ENCODE measurements around the gene CENPC.
"Not testable (repeated sequence)": the region's sequence is repeated elsewhere in the genome, so short reads cannot be mapped to it uniquely, and the experiment has no call there.

The CENPC gene

GRCh38 chr4:67549123-67549522, 3.8 kb upstream of the CENPC start:
- DNase-seq = no peak

DNA sequence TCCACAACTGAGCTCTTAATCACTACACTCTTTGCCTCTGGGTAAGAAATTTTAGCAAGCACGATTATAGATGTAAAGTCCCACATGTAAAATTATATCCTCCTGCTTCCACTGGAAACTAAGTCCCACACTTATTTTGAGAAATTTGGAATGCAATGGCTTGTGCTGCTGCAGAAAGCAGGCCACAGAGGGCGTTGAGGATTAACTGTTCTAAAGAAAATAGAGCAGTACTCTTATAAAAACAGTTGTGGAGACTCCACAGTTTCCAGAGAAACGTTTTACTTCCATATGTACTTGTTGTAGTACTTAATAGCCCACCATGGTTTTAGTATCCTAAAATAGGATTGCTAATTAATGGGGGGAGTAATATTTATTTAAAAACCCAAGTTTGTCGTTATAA, 1.7 kb upstream of the CENPC start:
- DNase-seq = no peak

GRCh38 chr4:67546004-67546356, 677 bp upstream of the CENPC start:
- DNase-seq = no peak

GRCh38 chr4:67542076-67542475, 3.2 kb downstream of the CENPC start:
- DNase-seq = no peak

GRCh38 chr4:67539830-67540229, 5.5 kb downstream of the CENPC start:
- no peak for DNase-seq

DNA sequence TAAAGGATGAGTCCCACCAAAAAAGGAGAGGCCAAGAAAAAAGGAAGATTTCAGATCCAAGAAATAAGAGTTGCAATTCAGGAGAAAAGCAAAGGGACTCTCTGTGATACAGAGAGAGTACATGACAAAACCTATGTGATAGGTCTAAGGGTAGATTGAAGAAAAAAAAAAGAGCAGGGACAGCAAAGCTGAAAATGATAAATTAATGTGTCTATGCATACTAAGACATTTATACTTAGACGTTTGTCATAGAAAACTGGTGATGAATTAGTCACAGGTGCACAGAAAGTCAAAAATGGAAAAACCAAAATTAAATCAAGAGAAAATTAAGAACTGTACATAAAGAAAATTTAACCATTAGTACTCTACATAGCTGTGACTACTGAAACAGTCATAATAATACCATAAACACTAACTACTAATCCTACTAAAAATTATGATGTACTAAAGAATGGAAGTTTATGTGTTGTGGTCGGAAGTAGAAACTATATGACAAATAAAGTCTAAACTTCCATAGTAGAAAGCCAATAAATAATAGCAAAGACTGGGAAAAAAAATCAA, 9.9 kb downstream of the CENPC start:
- DNase-seq = no peak

DNA sequence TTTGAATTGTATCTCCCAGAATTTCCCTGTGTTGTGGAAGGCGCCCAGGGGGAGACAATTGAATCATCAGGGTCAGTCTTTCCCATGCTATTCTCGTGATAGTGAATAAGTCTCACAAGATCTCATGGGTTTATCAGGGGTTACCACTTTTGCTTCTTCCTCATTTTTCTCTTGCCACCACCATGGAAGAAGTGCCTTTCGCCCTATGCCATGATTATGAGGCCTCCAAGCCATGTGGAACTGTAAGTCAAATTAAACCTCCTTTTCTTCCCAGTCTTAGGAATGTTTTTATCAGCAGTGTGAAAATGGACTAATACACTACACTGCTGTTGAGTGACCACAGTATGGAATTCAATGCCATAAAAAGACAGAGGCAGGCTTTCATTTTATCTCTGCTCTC, 12.2 kb downstream of the CENPC start:
- no peak for DNase-seq

- DNase-seq = not testable (repeated sequence)
Observed at GRCh38 chr4:67532397-67532796, 12.9 kb downstream of the CENPC start.

GRCh38 chr4:67531379-67531962, 13.8 kb downstream of the CENPC start:
- no peak for DNase-seq

GRCh38 chr4:67524140-67524539, 21.2 kb downstream of the CENPC start:
- not testable (repeated sequence) for DNase-seq

- DNase-seq = no peak
Observed at GRCh38 chr4:67522851-67523671, 22.2 kb downstream of the CENPC start.

- DNase-seq = no peak
Observed at GRCh38 chr4:67522230-67522629, 23.1 kb downstream of the CENPC start.

GRCh38 chr4:67521506-67521905, 23.8 kb downstream of the CENPC start:
- no peak for DNase-seq

DNA sequence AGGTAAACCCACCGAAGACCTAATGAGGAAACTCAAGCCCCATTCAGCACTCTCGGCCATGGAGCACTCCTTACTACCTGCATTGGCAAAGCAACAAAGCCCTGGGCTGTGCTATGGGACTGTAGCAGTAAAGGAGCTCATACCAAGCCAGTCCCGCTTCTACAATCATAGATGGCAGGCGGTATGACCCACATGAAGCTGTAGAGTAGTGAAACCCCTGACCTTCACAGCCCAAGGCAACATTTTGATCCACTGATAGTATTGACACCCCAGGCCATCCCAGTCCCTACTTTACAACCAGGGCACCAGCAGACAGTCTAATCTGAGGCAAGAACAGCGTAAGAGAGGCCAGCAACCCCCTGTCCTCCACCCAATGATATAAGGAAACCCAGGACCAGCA, 25.2 kb downstream of the CENPC start:
- no peak for DNase-seq

GRCh38 chr4:67512501-67512900, 32.8 kb downstream of the CENPC start:
- DNase-seq = no peak

DNA sequence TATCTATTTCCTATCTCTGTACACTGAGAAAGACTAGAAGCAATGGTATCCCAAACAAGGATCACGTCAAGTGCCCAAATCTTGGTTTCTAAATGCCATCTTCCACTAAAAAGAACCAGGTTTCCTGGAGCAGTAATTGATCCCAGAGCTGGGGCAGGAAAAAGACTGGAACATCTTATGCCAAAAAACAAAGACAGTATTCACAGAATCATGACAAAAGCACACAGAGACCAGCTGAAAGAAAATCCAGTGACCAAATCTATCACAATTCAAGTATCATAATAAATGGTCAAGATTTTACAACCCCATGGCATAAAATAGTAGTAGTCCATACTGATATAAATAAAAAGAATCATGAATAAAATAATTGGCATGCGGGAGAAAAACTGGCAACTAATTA, 44.9 kb downstream of the CENPC start:
- DNase-seq = no peak

GRCh38 chr4:67499799-67500198, 45.5 kb downstream of the CENPC start:
- DNase-seq = no peak

DNA sequence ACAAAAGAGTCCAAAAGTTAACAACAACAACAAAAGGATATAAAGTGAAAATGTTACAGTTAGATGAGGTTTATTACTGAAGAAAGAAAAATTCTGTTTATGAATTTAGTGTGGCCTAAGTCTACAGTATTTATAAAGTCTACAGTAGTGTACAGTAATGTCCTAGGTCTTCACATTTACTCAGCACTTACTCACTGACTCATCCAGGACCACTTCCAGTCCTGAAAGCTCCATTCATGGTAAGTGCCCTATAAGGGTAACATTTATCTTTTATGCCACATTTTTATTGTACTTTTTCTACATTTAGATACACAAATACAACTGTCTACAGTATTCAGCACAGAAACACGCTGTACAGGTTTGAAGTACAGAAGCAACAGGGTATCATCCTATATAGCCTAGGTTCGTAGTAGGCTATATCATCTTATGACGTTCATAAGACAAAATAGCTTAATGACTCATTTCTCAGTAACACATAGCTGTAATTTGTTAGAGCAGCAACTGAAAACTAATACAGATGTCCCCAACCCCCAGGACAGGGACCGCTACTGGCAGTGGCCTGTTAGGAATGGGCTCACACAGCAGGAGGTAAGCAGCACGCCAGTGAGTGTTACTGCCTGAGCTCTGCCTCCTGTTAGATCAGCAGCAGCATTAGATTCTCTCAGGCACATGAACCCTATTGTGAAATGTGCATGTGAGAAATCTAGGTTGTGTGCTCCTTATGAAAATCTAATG, 61.3 kb downstream of the CENPC start:
- DNase-seq = no peak

- no peak for DNase-seq
Observed at GRCh38 chr4:67480810-67481209, 64.5 kb downstream of the CENPC start.

DNA sequence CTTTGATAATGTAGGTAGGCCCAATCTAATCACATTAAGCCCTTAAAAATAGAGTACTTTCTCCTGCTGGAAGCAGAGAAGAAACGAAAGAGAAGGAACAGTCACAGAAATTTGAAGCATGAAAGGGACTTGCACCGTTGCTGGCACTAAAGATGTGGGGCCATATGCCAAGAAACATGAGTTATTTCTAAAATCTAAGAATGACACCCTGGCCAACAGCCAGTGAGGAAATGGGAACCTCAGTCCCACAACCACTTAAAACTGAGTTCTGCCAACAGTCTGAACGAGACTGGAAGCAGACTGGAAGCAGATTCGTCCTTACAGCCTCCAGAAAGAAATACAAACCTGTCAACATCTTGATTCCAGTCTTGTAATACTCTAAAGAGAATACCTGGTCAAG, 70.1 kb downstream of the CENPC start:
- no peak for DNase-seq

GRCh38 chr4:67470871-67471270, 74.4 kb downstream of the CENPC start:
- DNase-seq = no peak

- no peak for DNase-seq
Observed at GRCh38 chr4:67468830-67469229, 76.5 kb downstream of the CENPC start.

GRCh38 chr4:67466751-67467150, 78.6 kb downstream of the CENPC start:
- DNase-seq = no peak

DNA sequence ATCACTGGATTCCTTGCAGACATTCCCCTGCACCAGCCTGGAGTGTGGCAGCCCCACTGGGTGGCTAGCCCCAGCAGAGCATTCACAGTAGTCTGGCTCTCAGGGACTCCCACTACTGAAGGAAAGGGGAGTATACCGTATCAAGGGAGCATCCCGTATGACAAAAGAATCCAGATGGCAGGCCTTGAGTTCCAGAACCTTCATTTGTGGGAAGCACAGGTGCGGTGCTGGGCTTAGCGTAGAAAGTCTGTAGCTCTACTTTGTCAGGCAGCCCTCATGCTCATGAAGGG, 79.6 kb downstream of the CENPC start:
- DNase-seq = no peak
